Endothelial cell of umbilical vein (primary cell): Measurements from ENCODE around the gene KLF16. TPM values are rescaled to one million over a fixed set of nuclear protein-coding genes. Genes with fewer than 3 reads are reported as not detected.

ENCODE experiments used
- BruUV-seq: library from RNA; stranded (reverse); fragments of 400-500 nt; replicated peaks from 2 replicates; lab custom pipeline; 2021; lab: Mats Ljungman, UMichigan
- CTCF ChIA-PET: fragments of 300-600, 350-600 bp; sonication (Branson Sonifier 250); formaldehyde crosslinking; loops from one replicate; lab custom pipeline; 2021; ENCODE audit warnings: antibody characterized with exemption, inconsistent platforms; lab: Charles Lee
- POLR2A ChIA-PET: fragments of 300-600, 350-600 bp; sonication (Branson Sonifier 250); formaldehyde crosslinking; loops from one replicate; lab custom pipeline; 2021; ENCODE audit warnings: antibody characterized with exemption, inconsistent platforms; lab: Charles Lee
- DNase-seq: peaks from one replicate; pipeline ENCODE4 v3.0.0-alpha.2; 2011; ENCODE audit warnings: low read depth, low spot score
- FAIRE-seq: peaks from 2 replicates; lab custom pipeline; 2011; peaks lifted over from hg19 to GRCh38; lab: Jason Lieb, UNC
- H2AFZ ChIP-seq: 2 replicates; pipeline ENCODE4 v1.6.0; 2012; ENCODE audit warnings: low read depth, low read length, control low read depth, inconsistent platforms
- H3K27ac ChIP-seq: 2 replicates; pipeline ENCODE4 v1.5.1; 2011; ENCODE audit warnings: low read depth, mild to moderate bottlenecking, control low read depth, low read length, moderate library complexity; ENCODE audit not compliant: insufficient read depth
- H3K27me3 ChIP-seq, 2 experiments: 2 replicates each; pipeline versions ENCODE4 v1.6.0 to v1.6.1; 2011; ENCODE audit warnings: low read length in 2 of 2, mixed read lengths in 1 of 2; ENCODE audit not compliant: control insufficient read depth in 2 of 2, insufficient read depth in 2 of 2
- H3K36me3 ChIP-seq, 2 experiments: 2 replicates in 1 of 2; 3 replicates in 1 of 2; pipeline ENCODE4 v1.5.1; 2011; ENCODE audit warnings: low read length in 2 of 2, mild to moderate bottlenecking in 1 of 2, moderate library complexity in 1 of 2; ENCODE audit not compliant: control insufficient read depth in 2 of 2, insufficient read depth in 2 of 2; ENCODE audit errors: extremely low read depth in 1 of 2
- H3K4me1 ChIP-seq: 3 replicates; pipeline ENCODE4 v1.5.1; 2011; ENCODE audit warnings: mild to moderate bottlenecking, low read length; ENCODE audit not compliant: control insufficient read depth, insufficient read depth; ENCODE audit errors: extremely low read depth
- H3K4me2 ChIP-seq: 2 replicates; pipeline ENCODE4 v1.6.1; 2011; ENCODE audit warnings: low read length, control low read depth, mixed read lengths; ENCODE audit not compliant: insufficient read depth
- H3K4me3 ChIP-seq, 3 experiments: fragments of 200-600 bp in 1 of 3; sonication (generic), shearing (Covaris generic) in 1 of 3; replicated peaks in 1 of 3; 2 replicates each; pipeline ENCODE4 v1.5.1; 2011 to 2016; ENCODE audit warnings: control low read depth in 3 of 3, low read length in 3 of 3, mild to moderate bottlenecking in 2 of 3, inconsistent platforms in 1 of 3, low read depth in 1 of 3, moderate library complexity in 1 of 3; ENCODE audit not compliant: insufficient read depth in 1 of 3
- H3K79me2 ChIP-seq: 2 replicates; pipeline ENCODE4 v1.6.0; 2012; ENCODE audit warnings: low read length, inconsistent platforms; ENCODE audit not compliant: control insufficient read depth, insufficient read depth
- H3K9ac ChIP-seq: replicated peaks from 2 replicates; pipeline ENCODE3; 2011; ENCODE audit warnings: low read length, control low read depth; ENCODE audit not compliant: insufficient read depth; ENCODE audit errors: extremely low read depth
- H3K9me1 ChIP-seq: replicated peaks from 3 replicates; pipeline ENCODE4 v1.6.0; 2011; ENCODE audit warnings: mild to moderate bottlenecking, low read length; ENCODE audit not compliant: control insufficient read depth, insufficient read depth; ENCODE audit errors: extremely low read depth
- H3K9me3 ChIP-seq: replicated peaks from 2 replicates; pipeline ENCODE4 v1.5.1; 2012; ENCODE audit warnings: low read length, inconsistent platforms; ENCODE audit not compliant: control insufficient read depth, insufficient read depth
- H4K20me1 ChIP-seq: replicated peaks from 2 replicates; pipeline ENCODE3; 2011; ENCODE audit warnings: mild to moderate bottlenecking, low read length; ENCODE audit not compliant: control insufficient read depth, insufficient read depth; ENCODE audit errors: extremely low read depth
- EZH2 ChIP-seq: IDR thresholded peaks from 2 replicates; pipeline ENCODE4 v1.6.1; 2012; ENCODE audit warnings: borderline replicate concordance, low read depth, mild to moderate bottlenecking, moderate library complexity, low read length, inconsistent platforms; ENCODE audit not compliant: severe bottlenecking
- FOS ChIP-seq: IDR thresholded peaks from 2 replicates; pipeline ENCODE4 v1.6.1; 2011; ENCODE audit warnings: mild to moderate bottlenecking, low read length, moderate library complexity, borderline replicate concordance; ENCODE audit not compliant: insufficient read depth
- GATA2 ChIP-seq: IDR thresholded peaks from 2 replicates; pipeline ENCODE4 v1.7.0; 2011; ENCODE audit warnings: low read depth, mild to moderate bottlenecking, moderate library complexity, mixed read lengths, low read length; ENCODE audit not compliant: insufficient read length, insufficient read depth
- JUN ChIP-seq: IDR thresholded peaks from 2 replicates; pipeline ENCODE4 v1.6.1; 2011; ENCODE audit warnings: borderline replicate concordance, low read depth; ENCODE audit not compliant: insufficient read length, insufficient read depth
- MYC ChIP-seq: IDR thresholded peaks from one replicate; pipeline ENCODE4 v1.6.1; 2011; ENCODE audit warnings: mild to moderate bottlenecking, low read depth, low read length
- POLR2A ChIP-seq: IDR thresholded peaks from 2 replicates; pipeline ENCODE4 v1.6.1; 2012; ENCODE audit warnings: low read depth, mild to moderate bottlenecking, control low read depth, low read length
- POLR2AphosphoS5 ChIP-seq: IDR thresholded peaks from 2 replicates; pipeline ENCODE4 v1.6.1; 2012; ENCODE audit warnings: low read depth, mild to moderate bottlenecking, control low read depth, low read length, moderate library complexity; ENCODE audit not compliant: insufficient read depth
- dilution Hi-C: fragments of 300-500 bp; cut with MboI; formaldehyde crosslinking; loops from one replicate; pipeline ENCODE4 v1.15.0; 2019; ENCODE audit warnings: low sequenced_read_pairs; ENCODE audit not compliant: extremely low pct_ligation_motif_present
- intact Hi-C: fragments of 100-400 bp; cut with micrococcal nuclease; formaldehyde crosslinking; loops from one replicate; pipeline ENCODE4 v1.10.0; 2022
- polyA plus RNA-seq, 4 experiments: library from polyadenylated mRNA; depleted of rRNA in 3 of 4; stranded (reverse) in 3 of 4; unstranded in 1 of 4; fragments of >200 nt; gene quantifications; 2 replicates each; pipeline versions ENCODE4 v1.2.1 to v1.2.3, GENCODE V29; 2011 to 2012; ENCODE audit warnings: missing spikeins in 1 of 4
- total RNA-seq: library from RNA; stranded (reverse); gene quantifications from 2 replicates; pipeline ENCODE4 v1.2.3, GENCODE V29; 2021
- TF ChIP-seq, protein P1 (sequence below), 2 donors: IDR thresholded peaks; 1 replicate in 1 of 2; 2 replicates in 1 of 2; pipeline ENCODE4 v1.5.1; 2011; ENCODE audit warnings: low read length in 2 of 2, mild to moderate bottlenecking in 2 of 2, moderate library complexity in 2 of 2, control low read depth in 1 of 2, inconsistent platforms in 1 of 2, low read depth in 1 of 2; ENCODE audit not compliant: insufficient read depth in 1 of 2; ENCODE audit errors: extremely low read depth in 1 of 2
- TF ChIP-seq, protein P2 (sequence below): IDR thresholded peaks from 2 replicates; pipeline ENCODE4 v1.6.1; 2011; ENCODE audit not compliant: insufficient read depth, insufficient read length

KLF16 gene
- total and polyA plus RNA-seq, 2 donors (not counting 3 experiments of a cell fraction or from before 2014, with no cell fraction given), result 11.6 to 36.6 TPM

DNA sequence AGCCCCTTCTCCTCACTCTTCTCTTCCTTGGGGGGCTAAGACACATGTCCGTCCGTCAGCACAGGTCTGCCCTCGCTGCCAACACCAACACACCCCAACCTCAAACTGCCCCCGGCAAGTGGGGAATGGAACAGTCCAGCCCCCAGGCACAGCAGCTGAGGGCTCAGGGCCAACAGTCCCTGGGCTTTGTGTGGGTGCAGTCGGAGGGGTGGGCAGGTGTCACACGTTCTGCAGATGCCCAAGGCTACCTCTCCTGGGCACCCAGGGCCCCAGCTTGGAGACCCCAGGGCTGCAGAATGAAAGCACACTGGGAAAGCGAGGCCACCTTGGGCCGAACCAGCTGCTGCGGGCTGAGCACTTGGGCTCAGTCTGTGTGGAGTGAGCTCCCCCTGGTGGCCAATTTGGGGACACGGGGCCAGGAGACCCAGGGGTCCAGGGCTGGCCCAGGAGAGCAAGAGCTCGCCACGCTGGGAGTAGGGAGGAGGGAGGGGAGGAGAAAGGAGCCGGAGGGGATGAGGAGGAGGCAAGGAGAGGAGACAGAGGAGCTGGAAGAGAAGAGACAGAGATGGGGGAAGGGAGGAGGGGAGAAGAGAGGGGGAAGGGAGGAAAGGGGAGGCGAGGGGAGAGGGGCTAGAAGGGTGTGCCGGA is 37.3 kb downstream of the KLF16 start:
- Histone ChIP-seq H3K27ac (no peak overlapping the region), H3K9me1 (no peaks in the 10 kb centered on the region), H3K9ac (no peak overlapping the region), H3K4me1 (no peaks in the 10 kb centered on the region), H3K4me2 (no peak overlapping the region), H3K9me3 (no peaks in the 10 kb centered on the region), H3K36me3 (peaks cover 0 to 30% of the 10 kb centered on the region in 2 experiments), H3K4me3 (no peak overlapping the region), H3K79me2 (peaks cover 9% of the 10 kb centered on the region), H2AFZ (no peak overlapping the region), H3K27me3 (no peaks in the 10 kb centered on the region), H4K20me1 (no peaks in the 10 kb centered on the region)
- DNase-seq (peak; percentile 49), FAIRE-seq (peak; percentile 62)
- ChIA-PET POLR2A (interaction anchor here (0.6 kb wide), 1 partner anchor 522 kb away, joined by 9 read pairs; no protein-coding TSS in a partner anchor), CTCF (interaction anchor here (0.6 to 4.6 kb wide), 44 partner anchors 8 to 328 kb away, joined by 3 to 83 read pairs (median 4); no protein-coding TSS in a partner anchor)
- BruUV-seq, result no TSS peak
- intact Hi-C loops (loop anchor here (1.0 to 5.0 kb wide), 2 partner anchors 14 to 39 kb away; no protein-coding TSS in a partner anchor), dilution Hi-C loops (no loop called here)
- TF ChIP-seq JUN (no peak), FOS (no peak)
- TF ChIP-seq, protein P1, sequence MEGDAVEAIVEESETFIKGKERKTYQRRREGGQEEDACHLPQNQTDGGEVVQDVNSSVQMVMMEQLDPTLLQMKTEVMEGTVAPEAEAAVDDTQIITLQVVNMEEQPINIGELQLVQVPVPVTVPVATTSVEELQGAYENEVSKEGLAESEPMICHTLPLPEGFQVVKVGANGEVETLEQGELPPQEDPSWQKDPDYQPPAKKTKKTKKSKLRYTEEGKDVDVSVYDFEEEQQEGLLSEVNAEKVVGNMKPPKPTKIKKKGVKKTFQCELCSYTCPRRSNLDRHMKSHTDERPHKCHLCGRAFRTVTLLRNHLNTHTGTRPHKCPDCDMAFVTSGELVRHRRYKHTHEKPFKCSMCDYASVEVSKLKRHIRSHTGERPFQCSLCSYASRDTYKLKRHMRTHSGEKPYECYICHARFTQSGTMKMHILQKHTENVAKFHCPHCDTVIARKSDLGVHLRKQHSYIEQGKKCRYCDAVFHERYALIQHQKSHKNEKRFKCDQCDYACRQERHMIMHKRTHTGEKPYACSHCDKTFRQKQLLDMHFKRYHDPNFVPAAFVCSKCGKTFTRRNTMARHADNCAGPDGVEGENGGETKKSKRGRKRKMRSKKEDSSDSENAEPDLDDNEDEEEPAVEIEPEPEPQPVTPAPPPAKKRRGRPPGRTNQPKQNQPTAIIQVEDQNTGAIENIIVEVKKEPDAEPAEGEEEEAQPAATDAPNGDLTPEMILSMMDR (IDR thresholded peaks at IDR 0.05; ENCODE audit: extremely low read depth in 1 of 2, insufficient read depth in 1 of 2, low read depth in 1 of 2, low read length in 2 of 2), result peak; percentile 88 to 91

DNA sequence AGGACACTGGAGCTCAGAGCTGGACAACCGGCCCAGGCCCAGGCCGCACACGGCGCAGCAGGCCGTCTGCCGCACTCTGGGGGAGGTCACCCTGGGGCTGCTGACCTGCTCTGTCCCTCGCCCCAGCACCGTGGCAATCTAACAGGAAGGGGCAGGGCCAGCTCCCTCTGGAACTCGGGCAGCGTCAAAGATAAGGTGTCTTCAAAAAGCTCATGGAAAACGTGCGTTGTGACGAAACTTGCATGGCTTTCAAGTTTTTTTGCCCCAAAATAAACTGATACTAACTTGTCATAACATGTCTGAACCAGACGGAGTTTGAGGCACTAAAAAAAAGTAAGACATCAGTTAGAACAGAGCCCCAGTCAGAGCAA is 39.1 kb downstream of the KLF16 start:
- no peak for FAIRE-seq
- no peak for DNase-seq
- no peak overlapping the region for H3K9ac ChIP-seq
- no peaks in the 10 kb centered on the region for H3K27me3 ChIP-seq
- H3K4me1 ChIP-seq, result no peaks in the 10 kb centered on the region
- H3K9me3 ChIP-seq, result no peaks in the 10 kb centered on the region
- POLR2A ChIA-PET, result no interaction called here
- H3K27ac ChIP-seq, result no peak overlapping the region
- H3K4me3 ChIP-seq, result no peak overlapping the region
- peaks cover 0 to 42% of the 10 kb centered on the region in 2 experiments for H3K36me3 ChIP-seq
- dilution Hi-C loops, result no loop called here
- H3K9me1 ChIP-seq, result no peaks in the 10 kb centered on the region
- H3K4me2 ChIP-seq, result no peak overlapping the region
- intact Hi-C loops, result no loop called here
- TF ChIP-seq EZH2 (no peak), JUN (no peak), POLR2A (no peak), FOS (no peak), GATA2 (no peak), POLR2AphosphoS5 (no peak), MYC (no peak)
- TF ChIP-seq, protein P2, sequence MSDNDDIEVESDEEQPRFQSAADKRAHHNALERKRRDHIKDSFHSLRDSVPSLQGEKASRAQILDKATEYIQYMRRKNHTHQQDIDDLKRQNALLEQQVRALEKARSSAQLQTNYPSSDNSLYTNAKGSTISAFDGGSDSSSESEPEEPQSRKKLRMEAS, result no peak
- TF ChIP-seq, protein P1 (IDR thresholded peaks at IDR 0.05; ENCODE audit: extremely low read depth in 1 of 2, insufficient read depth in 1 of 2, low read depth in 1 of 2, low read length in 2 of 2), result no peak
- CTCF ChIA-PET, result interaction anchor here (0.8 to 3.0 kb wide), 3 partner anchors 27 to 278 kb away, joined by 3 to 54 read pairs (median 6); no protein-coding TSS in a partner anchor
- H3K79me2 ChIP-seq, result peaks cover 4% of the 10 kb centered on the region
- no peak overlapping the region for H2AFZ ChIP-seq
- no peaks in the 10 kb centered on the region for H4K20me1 ChIP-seq
- no TSS peak for BruUV-seq
